Colonic mucosa (tissue), 4 donors: ENCODE results near the gene TCF12. TPM values are rescaled to one million over a fixed set of nuclear protein-coding genes. Genes with fewer than 3 reads are reported as not detected.

ENCODE experiments used
- DNase-seq: peaks from one replicate; pipeline ENCODE4 v3.0.0-alpha.2; 2020
- H3K27ac ChIP-seq: fragments of 200-600 bp; one replicate; pipeline ENCODE4 v1.8.0; 2021
- H3K27me3 ChIP-seq: fragments of 200-600 bp; one replicate; pipeline ENCODE4 v1.8.0; 2021
- H3K36me3 ChIP-seq: fragments of 200-600 bp; one replicate; pipeline ENCODE4 v1.8.0; 2021
- H3K4me1 ChIP-seq: fragments of 200-600 bp; one replicate; pipeline ENCODE4 v1.8.0; 2021; ENCODE audit warnings: mild to moderate bottlenecking
- H3K4me3 ChIP-seq: fragments of 200-600 bp; one replicate; pipeline ENCODE4 v1.8.0; 2021
- H3K9ac ChIP-seq, 2 donors: one replicate each; pipeline ENCODE4 v1.7.0; 2013; ENCODE audit warnings: control low read depth in 2 of 2, low read depth in 2 of 2, low read length in 2 of 2
- H3K9me3 ChIP-seq: fragments of 200-600 bp; one replicate; pipeline ENCODE4 v1.8.0; 2021
- CTCF ChIP-seq: fragments of 200-600 bp; IDR thresholded peaks from one replicate; pipeline ENCODE4 v1.8.0; 2022; ENCODE audit warnings: antibody characterized with exemption, mild to moderate bottlenecking
- intact Hi-C: fragments of 100-400 bp; cut with DNase I; formaldehyde crosslinking; loops from one replicate; pipeline ENCODE4 v1.14.1; 2022
- total RNA-seq, 2 donors: library from RNA; stranded (reverse); fragmentation: NEBNext Ultra II Directional in 1 of 2; extraction: Animal tissue kit (Norgen Biotek cat#: 25700) in 1 of 2; gene quantifications; one replicate each; pipeline ENCODE4 v1.2.1, GENCODE V29; 2021
- donor health status: healthy.
- donor health status: DM: no; HTN: no; CAD: no.
- donor health status: DM: no; HTN: no; CAD: no.

The TCF12 gene
- total RNA-seq, 2 donors from 2014 or later, result 68.7 to 76.3 TPM

- no peak overlapping the region for H3K27ac ChIP-seq
- no peaks in the 10 kb centered on the region for H3K4me1 ChIP-seq
- H3K9me3 ChIP-seq, result no peaks in the 10 kb centered on the region
- DNase-seq, result no peak
- no peak overlapping the region for H3K9ac ChIP-seq
- TF ChIP-seq CTCF, result no peak
- H3K4me3 ChIP-seq, result no peak overlapping the region
- H3K27me3 ChIP-seq, result no peaks in the 10 kb centered on the region
- intact Hi-C loops, result no loop called here
- H3K36me3 ChIP-seq, result no peaks in the 10 kb centered on the region
These were observed 117.9 kb downstream of the TCF12 start for GRCh38 chr15:57036352-57036751.

- intact Hi-C loops, result no loop called here
- Histone ChIP-seq H3K9me3 (no peaks in the 10 kb centered on the region), H3K27ac (no peak overlapping the region), H3K4me3 (no peak overlapping the region), H3K27me3 (no peaks in the 10 kb centered on the region), H3K36me3 (no peaks in the 10 kb centered on the region), H3K9ac (no peak overlapping the region), H3K4me1 (no peaks in the 10 kb centered on the region)
- no peak for DNase-seq
- TF ChIP-seq CTCF, result no peak
These were observed 119.1 kb downstream of the TCF12 start for GRCh38 chr15:57037548-57037947.

GRCh38 chr15:57038040-57038439 lies 119.6 kb downstream of the TCF12 start:
- TF ChIP-seq CTCF, result no peak
- Histone ChIP-seq H3K4me3 (no peak overlapping the region), H3K9ac (no peak overlapping the region), H3K27me3 (no peaks in the 10 kb centered on the region), H3K4me1 (no peaks in the 10 kb centered on the region), H3K36me3 (no peaks in the 10 kb centered on the region), H3K27ac (no peak overlapping the region), H3K9me3 (no peaks in the 10 kb centered on the region)
- intact Hi-C loops, result no loop called here
- DNase-seq, result no peak

- no peak overlapping the region for H3K4me3 ChIP-seq
- no peak overlapping the region for H3K9ac ChIP-seq
- H3K27me3 ChIP-seq, result no peaks in the 10 kb centered on the region
- TF ChIP-seq CTCF, result no peak
- H3K36me3 ChIP-seq, result no peaks in the 10 kb centered on the region
- H3K27ac ChIP-seq, result no peak overlapping the region
- intact Hi-C loops, result no loop called here
- no peaks in the 10 kb centered on the region for H3K4me1 ChIP-seq
- no peaks in the 10 kb centered on the region for H3K9me3 ChIP-seq
- no peak for DNase-seq
These were observed 120.1 kb downstream of the TCF12 start for GRCh38 chr15:57038496-57038895.

GRCh38 chr15:57041416-57041815 lies 123.0 kb downstream of the TCF12 start:
- Histone ChIP-seq H3K4me1 (no peaks in the 10 kb centered on the region), H3K27me3 (no peaks in the 10 kb centered on the region), H3K9ac (no peak overlapping the region), H3K27ac (no peak overlapping the region), H3K9me3 (no peaks in the 10 kb centered on the region), H3K4me3 (no peak overlapping the region), H3K36me3 (no peaks in the 10 kb centered on the region)
- no peak for DNase-seq
- intact Hi-C loops, result no loop called here
- TF ChIP-seq CTCF, result no peak
